GM19463 (cell line): ENCODE measurements around the gene MPZL1.

Experiments
- ATAC-seq: cut with Tn5 transposase; IDR thresholded peaks from one replicate; pipeline ENCODE4 v1.9.1; 2021; ENCODE audit warnings: mild to moderate bottlenecking, moderate library complexity; ENCODE audit not compliant: unreplicated experiment

The MPZL1 gene

DNA sequence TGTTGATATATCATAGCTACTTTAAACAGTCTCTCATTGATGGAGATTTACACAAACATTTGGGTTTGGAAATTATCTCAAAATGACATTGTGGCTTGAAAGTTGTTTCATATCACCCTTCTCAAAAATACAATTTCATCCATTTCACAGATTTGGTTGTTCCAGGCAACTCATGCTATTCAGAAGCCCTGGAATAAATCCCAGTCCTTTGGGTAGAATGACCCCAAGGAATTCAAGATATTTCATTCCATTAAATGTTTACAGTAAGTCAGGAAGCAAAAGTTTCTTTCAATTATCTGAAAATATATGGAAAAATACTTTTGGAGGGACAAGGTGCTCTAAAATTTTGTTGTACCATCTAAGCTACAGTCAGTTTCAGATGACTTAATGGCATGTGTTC is 27.1 kb downstream of the MPZL1 start:
- ATAC-seq, result no peak

DNA sequence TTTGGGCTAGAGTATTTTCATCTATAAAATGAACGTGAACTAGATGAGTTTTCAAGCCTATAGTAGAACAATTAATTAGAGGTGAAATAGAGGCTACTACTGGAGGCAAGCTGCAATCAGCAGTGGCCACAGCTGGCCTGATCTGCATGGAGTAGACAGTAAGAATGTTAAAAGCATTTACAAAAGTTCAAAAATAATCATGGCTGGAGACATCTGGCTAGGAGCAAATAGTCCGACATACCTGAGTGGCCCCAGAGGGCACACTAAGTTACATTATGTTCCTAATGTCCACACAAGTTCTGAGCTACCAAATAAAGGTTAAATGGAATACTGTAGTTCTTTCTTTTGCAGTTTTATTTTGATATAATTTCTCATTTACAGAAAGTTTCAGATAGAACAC is 28.0 kb downstream of the MPZL1 start:
- no peak for ATAC-seq

DNA sequence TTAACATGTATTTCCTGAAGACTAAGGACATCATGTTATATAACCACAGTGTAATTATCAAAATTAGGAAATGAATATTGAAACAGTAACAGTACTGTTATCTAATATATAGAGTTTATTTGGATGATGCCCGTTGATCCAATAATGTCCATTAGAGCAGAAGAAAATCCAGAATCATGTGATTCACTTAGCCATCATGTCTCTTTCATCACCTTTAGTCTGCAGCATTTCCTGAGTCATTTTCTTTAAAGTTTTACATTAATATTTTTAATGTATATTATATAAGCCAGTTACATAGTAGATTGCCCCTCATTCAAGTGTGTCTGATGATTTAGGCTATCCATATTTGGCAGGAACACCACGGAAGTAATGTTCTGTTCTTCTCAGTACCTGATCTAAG is 28.9 kb downstream of the MPZL1 start:
- ATAC-seq, result no peak

DNA sequence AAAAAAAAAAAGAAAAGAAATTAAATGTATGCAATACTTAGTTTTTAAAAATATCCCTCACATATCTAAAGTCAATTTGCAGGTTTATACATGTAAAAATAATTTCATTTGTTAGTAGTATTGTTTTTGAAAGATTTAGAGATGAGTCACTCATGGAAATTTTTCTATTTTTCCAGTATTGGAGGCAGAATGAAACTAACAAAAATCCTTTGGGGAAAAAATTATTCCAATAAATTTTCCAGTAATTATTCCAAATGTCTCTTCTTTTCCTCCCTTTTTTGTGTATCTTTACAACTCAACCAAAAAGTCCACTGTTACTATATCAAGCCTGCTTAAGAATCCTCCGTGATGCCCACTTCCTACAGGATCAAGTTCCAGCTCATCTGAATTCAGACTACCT is 29.9 kb downstream of the MPZL1 start:
- no peak for ATAC-seq

DNA sequence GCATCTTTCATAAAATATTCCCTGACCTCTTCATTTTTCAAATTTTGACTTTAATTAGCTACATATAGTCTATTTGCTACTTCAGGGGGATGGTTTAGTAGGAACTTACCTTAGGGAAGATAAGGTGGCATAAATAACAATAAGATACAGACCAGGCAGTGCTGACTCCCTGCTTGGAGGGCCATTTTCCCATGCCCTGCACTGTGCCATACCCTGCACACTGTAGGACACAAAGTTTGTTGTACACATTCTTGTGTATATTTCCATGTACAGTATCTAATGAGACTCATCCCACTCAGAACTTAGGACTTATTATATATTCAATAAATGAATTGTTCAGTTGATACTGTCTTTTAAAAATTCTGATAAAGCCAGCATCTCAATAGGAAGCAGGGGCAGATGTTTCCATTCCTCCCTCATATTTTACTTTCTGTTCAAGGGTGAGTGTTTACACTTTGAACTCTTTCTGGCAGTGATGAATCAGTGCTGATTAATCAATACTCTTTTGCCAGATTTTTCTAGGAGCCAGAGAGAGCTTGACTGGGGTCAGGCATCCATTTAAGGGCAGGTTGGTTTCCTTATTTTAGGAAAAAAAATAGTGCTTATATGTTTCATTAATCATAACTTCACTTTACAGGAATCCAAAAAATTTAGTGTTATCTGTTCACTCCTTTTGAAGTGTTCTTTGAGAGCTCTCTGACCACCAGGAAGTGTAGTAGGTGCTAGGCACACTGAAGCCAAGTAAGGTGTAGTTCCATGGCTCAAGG is 30.6 kb downstream of the MPZL1 start:
- no peak for ATAC-seq

DNA sequence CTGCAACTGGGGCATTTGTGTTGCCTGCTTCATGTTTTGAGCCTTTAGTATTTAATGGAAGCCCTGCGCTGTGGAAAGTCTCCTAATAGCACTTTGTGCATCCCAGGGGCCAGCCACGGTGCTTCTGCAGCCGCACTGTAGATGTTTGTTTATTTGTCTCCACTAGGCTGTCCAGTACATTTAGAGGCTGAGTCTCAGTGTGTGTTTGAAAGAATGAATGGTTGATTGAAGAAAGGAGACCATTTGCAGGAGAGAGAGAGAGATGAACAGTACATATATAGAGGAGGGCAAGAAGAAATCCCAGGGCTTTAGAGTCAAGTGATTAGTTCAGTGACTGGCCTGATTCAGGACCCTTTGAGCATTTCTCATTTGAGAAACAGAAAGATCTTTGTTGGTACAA is 33.9 kb downstream of the MPZL1 start:
- no peak for ATAC-seq

DNA sequence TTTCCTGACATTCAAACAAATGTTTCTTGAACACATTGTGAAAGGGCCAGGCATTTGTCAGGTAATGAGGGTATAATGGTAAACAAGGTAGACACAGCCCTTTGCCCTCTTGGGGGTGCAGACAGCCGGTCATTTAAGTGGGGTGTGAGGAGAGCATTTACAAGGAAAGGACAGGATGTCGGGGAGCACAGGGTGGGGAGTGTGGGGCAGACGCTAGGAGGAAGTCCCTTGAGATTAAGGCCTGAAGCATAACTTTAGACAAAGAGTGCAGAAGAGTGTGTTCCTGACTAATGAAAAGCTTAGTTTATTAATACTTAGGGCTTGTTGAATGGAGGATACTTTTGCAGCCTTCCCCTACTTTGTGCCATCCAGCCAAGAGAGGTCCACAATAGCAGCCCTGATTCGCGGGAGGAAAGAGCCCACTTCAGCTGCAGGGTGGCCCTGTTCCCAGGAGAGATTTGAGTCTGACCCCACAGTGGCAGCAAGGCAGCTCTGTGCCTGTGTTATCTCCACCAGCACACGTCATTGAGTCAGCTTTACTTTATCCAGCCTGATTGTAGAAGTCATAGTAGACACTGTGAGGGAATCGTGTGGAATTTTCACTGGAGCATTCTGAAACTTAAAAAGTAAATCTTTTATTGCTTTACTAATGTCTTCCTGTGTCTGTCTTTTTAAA is 35.1 kb downstream of the MPZL1 start:
- ATAC-seq, result no peak

DNA sequence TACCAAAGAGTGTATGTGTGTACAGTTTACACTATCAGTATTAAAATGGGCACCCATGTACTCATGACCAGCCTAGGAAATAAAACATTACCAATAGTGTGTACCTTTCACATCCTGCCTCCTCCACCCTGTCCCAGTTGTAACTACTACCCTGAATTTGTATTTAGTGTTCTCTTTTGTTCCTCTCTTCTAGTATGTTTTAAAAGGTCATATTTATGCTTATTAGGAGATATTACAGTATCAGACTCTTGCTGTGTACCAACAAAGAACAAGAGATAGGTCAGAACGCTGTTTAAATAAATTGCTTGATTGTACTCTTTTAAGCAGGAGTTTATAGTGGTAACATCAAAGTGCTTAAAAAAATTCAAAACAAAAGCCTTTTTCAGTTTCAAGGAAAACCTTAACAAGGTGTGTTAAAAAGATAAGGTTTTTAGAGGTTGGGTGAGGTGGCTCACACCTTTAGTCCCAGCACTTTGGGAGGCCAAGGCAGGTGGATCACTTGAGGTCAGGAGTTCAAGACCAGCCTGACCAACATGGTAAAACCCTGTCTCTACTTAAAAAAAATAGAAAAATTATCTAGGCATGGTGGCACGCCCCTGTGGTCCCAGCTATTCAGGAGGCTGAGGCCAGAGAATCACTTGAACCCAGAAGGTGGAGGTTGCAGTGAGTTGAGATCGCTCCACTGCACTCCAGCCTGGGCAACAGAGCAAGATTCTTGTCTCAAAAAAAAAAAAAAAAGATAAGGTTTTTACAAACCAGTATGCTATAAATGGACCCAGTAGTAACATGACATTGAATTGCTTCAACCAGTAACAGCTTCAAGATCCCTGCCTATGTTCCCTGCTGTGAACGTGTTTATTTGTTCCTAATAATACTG is 35.9 kb downstream of the MPZL1 start:
- ATAC-seq, result no peak

DNA sequence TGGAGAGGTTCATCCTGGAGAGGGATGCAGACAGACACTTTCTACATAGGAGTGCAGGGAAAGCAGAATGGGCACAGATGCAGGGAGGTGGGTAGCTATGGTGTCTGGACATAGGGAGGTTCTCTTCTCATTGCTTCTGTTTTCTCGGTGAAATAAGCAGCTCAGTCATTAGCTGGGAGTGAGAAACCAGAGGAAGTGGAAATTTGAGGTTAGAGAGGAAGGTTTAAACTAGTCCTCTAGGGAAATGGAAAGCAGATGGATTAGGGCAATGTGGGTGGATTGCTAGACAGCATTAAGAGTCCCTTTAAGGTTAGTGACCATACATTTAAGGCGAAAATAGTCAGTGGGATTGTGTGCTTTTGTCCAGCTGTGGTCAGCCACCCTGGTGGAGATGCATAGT is 39.6 kb downstream of the MPZL1 start:
- no peak for ATAC-seq

DNA sequence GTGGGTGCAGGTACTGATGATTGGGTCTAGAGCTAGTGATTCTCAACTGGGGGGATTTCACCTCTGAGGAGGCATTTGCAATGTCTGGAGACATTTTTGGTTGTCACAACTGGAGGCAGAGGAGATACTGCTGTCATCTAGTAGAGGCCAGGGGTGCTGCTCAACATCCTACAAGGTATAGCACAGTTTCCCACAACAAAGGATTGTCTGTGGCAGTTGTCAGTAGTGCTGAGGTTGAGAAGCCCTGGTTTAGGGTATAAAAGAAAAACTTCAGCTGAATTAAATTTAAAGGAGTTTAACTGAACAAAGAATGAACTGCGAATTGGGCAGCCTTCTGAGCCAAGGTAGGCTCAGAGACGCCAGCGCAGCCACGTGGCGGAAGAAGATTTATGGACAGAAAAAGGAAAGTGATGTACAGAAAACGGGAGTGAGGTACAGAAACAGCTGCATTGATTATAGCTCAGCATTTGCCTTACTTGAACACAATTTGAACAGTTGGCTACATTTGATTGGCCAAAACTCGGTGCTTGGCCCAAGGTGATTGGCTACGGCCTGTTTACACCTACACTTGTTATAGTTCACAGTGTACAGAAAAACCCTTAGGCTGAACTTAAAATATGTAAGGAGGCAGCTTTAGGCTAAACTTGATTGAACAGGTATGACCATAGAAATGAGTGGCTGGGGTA is 40.4 kb downstream of the MPZL1 start:
- ATAC-seq, result no peak

DNA sequence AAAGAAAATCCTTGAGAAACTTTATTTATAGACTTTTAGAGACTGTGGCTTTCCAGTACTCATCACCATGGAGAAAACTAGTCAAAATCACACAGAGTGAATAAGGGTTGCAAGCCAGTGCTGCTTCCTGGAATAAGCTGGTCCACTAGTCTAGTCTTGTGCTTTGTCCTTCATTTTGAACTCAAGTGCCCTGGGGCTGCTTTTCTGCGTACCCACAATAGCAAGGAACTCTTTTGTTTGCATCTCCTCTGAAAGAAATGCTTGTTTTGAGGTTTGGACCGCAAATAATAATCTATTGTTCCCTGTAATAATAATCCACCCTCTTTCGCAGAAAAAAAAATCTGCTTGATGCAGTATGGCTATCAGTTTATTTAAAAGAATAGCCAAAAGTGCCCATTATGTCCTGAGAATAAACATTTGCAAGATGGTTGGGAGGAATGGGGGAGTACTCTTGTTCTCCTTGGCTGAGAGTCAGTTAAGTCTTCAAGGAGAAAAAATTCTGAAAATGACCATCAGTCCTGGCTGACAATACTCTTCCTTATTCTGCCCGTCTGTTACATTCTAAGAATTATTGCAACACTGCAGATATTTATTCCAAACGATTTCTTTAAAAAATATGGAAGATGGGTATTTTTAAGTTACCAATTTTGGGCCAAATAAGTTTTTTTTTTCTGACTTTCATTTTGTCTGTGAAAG is 41.9 kb downstream of the MPZL1 start:
- ATAC-seq, result no peak

DNA sequence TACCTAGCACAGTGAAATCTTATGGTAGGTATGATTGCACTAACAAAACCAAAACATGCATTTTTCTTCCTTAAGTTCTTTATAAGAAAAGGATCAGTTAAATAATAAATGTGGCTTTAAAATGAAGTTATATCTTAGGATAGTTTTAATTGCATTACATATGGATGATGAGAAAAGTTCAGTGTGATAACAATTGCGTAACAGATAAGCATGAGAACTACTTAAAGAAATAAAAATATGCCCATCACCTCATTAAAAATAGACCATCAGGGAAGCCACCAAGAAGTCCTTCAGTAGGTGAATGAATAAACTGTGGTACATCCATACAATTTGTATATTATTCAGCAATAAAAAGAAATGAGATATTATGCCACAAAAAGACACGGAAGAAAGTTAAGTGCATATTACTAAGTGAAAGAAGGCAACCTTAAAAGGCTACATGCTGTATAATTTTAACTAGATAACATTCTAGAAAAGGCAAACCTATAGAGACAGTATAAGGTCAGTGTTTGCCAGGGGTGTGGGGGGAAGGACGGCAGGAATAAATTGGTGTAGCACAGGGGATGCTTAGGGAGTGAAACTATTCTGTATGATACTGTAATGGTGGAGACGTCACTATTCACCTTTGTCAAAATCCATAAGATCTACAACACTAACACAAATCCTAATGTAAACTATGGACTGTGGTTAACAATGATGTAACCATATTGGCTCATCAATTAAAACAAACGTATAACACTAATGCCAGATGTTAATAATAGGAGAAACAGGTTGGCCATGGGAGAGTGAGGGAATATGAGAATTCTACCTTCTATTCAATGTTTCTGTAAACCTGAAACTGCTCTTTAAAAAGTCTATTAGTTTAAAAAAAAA is 42.9 kb downstream of the MPZL1 start:
- no peak for ATAC-seq

DNA sequence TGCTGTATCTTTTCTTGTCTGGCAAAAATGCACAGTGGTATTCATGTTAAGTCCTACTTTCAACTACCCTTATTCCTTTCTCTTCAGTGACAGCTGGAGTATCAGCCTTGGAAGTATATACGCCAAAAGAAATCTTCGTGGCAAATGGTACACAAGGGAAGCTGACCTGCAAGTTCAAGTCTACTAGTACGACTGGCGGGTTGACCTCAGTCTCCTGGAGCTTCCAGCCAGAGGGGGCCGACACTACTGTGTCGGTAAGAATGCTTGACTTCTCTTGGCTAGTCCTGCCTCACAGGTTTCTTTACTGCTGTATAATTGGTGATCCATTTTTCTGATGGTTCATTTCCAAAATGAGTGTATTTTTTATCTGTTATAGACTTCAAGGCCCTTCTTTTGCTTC is 43.7 kb downstream of the MPZL1 start:
- ATAC-seq, result no peak

DNA sequence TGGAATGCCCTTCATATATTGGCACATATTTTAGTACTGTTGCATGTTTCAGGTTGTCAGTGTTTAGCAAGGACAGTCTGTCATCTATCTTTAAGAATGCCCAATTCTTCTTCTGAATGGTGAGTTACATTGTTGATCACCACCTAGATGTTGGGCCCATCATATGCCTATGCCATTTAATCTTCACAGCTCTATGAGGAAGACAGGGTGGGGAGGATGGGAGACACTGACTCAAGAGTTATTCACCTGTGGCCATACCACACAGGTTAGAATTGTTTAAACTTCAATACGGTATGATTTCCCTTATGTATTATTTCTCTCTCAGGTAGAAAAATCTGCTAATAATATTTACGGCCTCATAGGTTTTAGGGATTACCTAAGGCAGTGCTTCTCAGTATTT is 44.8 kb downstream of the MPZL1 start:
- ATAC-seq, result no peak

DNA sequence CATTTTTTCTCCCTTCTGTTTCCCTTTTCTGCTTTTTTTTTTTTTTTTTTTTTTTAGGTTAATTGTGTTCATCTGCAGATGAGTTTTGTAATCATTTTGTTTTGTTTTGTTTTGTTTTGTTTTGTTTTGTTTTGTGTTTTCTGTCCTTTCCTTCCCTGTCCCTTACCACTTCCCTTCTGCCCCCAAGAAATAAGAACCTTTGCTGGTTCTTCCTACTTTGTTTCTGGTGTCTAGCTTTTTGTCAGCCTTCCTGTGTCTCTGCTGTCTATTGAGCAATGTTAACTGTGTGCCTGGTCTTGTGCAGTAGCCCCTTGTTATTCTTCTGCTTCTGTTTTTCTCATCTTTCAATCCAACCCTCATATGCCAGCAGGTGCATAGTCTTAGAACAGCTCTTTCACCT is 46.0 kb downstream of the MPZL1 start:
- ATAC-seq, result no peak

DNA sequence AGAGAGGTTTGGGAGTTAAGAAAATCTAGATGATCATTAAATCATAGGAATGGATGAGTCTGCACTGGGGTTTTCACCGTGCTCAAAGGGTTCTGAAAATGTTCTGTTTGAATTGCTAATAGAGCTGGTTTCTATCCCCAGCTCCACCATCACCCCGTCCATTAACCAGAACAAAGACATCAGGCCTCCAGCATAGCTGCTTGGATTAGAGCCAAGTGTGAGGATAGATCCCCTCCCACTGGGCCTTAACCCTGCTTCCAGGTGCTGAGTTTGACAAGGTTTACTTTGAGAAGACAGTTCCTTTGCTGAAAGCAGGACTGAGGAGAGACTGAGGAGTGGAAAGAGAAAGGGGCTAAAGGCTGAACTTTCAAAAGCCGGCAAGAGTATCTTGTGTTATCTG is 48.3 kb downstream of the MPZL1 start:
- ATAC-seq, result no peak

DNA sequence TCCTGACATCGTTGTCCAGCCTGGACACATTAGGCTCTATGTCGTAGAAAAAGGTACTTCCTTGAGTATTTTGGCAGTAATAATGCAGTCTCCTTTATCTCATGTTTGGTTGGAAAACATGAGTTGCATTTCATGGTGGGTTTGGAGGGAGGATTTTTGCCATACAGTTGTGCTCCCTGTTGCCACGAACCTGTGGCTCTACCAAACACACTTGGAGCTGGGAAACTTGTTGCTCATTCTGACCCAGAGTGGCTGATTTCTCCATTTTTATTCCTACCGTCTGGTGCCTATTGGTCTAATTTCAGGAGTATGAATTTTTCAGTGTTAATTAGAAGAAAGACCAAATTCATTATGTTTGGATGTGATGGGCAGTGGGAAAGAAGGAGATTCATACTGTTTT is 50.7 kb downstream of the MPZL1 start:
- no peak for ATAC-seq

DNA sequence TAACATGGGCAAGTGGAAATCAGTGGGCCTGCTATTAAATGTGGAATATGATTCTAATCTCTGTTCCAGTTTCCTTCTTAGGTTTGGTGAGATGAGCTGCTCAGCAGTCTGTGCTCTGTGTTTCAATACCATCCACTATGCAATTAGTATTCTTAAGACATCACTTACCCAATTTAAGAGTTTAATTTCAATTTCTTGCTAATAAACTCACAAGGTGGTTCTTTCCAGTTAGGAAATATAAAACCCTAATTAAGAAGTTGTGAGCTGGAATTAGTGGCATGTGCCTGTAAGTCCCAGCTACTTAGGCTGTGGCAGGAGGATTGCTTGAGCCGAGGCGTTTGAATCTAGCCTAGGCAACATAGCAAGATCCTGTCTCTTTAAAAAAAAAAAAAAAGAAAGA is 51.7 kb downstream of the MPZL1 start:
- ATAC-seq, result no peak

DNA sequence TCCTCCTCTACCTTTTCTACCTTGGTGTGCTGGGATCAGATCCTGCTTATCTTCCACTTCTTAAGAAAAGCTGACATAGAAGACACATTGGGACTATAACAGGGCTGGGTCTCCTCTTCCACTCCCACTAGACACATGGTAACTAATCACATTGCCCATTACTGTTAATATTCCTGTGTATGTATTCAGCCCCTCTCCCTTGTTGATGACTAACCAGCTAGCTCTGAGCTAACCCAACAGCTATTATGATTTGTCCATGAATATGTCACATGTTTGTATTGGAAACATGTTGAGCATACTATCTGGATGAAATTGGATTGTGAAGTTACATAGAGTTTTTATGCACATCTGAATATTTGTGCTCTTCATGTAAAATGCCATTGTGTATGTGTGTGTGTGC is 52.9 kb downstream of the MPZL1 start:
- ATAC-seq, result no peak

DNA sequence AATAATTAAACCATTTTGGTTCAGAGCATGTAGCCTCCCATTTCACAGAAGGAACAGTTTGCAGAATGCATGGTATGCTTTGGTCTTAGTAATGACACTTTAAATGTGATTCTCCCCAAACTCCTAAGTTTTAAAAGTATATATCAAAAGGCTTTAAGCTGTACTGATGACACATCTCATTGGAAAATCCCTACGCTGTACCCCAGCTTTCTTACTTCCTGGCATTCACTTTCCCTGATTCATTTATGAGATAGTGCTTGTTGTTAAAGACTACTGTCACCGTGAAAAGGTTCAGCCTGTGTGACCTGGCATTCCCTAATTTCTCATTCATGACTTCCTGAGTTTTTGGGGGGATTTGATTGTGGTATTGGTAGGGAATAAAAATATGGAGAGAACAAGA is 53.4 kb downstream of the MPZL1 start:
- ATAC-seq, result no peak
